Natural killer cell (primary cell): ENCODE measurements around the gene ERV3-1. TPM values are rescaled to one million over a fixed set of nuclear protein-coding genes. Genes with fewer than 3 reads are reported as not detected.
"Not testable (repeated sequence)": the region's sequence is repeated elsewhere in the genome, so short reads cannot be mapped to it uniquely, and the experiment has no call there.

ENCODE experiments used
- ATAC-seq, 3 donors: fragments of 150-1000 bp in 2 of 3; fragments of 200-7000 bp in 1 of 3; cut with Tn5 transposase; 1 replicate in 1 of 3; 2 replicates in 2 of 3; pipeline ENCODE4 v1.10.0; 2021; ENCODE audit warnings: mild to moderate bottlenecking in 2 of 3, moderate library complexity in 2 of 3
- DNase-seq, 2 donors: peaks; one replicate each; pipeline versions ENCODE4 v3.0.0 to v3.0.0-alpha.2; 2013 to 2021; ENCODE audit warnings: mixed read lengths in 1 of 2
- H3K27ac ChIP-seq: one replicate; pipeline ENCODE4 v1.5.1; 2013; ENCODE audit warnings: mild to moderate bottlenecking, low read length
- H3K27me3 ChIP-seq: one replicate; pipeline ENCODE4 v1.6.1; 2013; ENCODE audit warnings: low read length; ENCODE audit not compliant: control insufficient read depth, insufficient read depth
- H3K36me3 ChIP-seq: one replicate; pipeline ENCODE4 v1.6.1; 2013; ENCODE audit warnings: low read length; ENCODE audit not compliant: control insufficient read depth, insufficient read depth
- H3K4me1 ChIP-seq: one replicate; pipeline ENCODE4 v1.6.1; 2013; ENCODE audit warnings: low read length; ENCODE audit not compliant: control insufficient read depth, insufficient read depth
- H3K4me3 ChIP-seq: one replicate; pipeline ENCODE4 v1.5.1; 2013; ENCODE audit warnings: low read length
- H3K9me3 ChIP-seq: one replicate; pipeline ENCODE4 v1.6.1; 2013; ENCODE audit warnings: low read length; ENCODE audit not compliant: control insufficient read depth, insufficient read depth
- H3K27ac Mint-ChIP-seq, 2 donors: one replicate each; pipeline ENCODE4 v1.8.0; 2022; ENCODE audit warnings: mild to moderate bottlenecking in 2 of 2, mixed read lengths in 2 of 2, moderate library complexity in 1 of 2
- H3K27me3 Mint-ChIP-seq, 2 donors: one replicate each; pipeline ENCODE4 v1.8.0; 2022; ENCODE audit warnings: low read depth in 2 of 2, mixed read lengths in 2 of 2
- H3K36me3 Mint-ChIP-seq: one replicate; pipeline ENCODE4 v1.8.0; 2022; ENCODE audit warnings: mixed read lengths
- H3K4me1 Mint-ChIP-seq, 2 donors: one replicate each; pipeline ENCODE4 v1.8.0; 2022; ENCODE audit warnings: mixed read lengths in 2 of 2
- H3K4me3 Mint-ChIP-seq: one replicate; pipeline ENCODE4 v1.8.0; 2022; ENCODE audit warnings: mild to moderate bottlenecking, moderate library complexity, mixed read lengths
- H3K9me3 Mint-ChIP-seq, 2 donors: one replicate each; pipeline ENCODE4 v1.8.0; 2022; ENCODE audit warnings: mixed read lengths in 2 of 2
- CTCF ChIP-seq: fragments of 200-600 bp; IDR thresholded peaks from one replicate; pipeline ENCODE4 v1.8.0; 2022; ENCODE audit warnings: antibody characterized with exemption
- WGBS: methylation state at CpG from one replicate; pipeline ENCODE4 v1.1.7; 2013; ENCODE audit warnings: missing lambda C conversion rate; ENCODE audit not compliant: insufficient coverage; 5-methylcytosine and 5-hydroxymethylcytosine counted together
- intact Hi-C: fragments of 100-400 bp; cut with micrococcal nuclease; formaldehyde crosslinking; loops from one replicate; pipeline ENCODE4 v1.14.2; 2022
- total RNA-seq, 4 donors: library from RNA; stranded (reverse); fragments of 120-200 nt in 1 of 4; gene quantifications; one replicate each; pipeline versions ENCODE4 v1.2.3 to v1.2.4, GENCODE V29; 2013 to 2022

The ERV3-1 gene
- total RNA-seq, 3 donors from 2014 or later (not counting 1 experiment from before 2014, with no cell fraction given): 26.3 to 35.1 (median 34.2) TPM

GRCh38 chr7:64951250-64951848, 55.1 kb downstream of the ERV3-1 start:
- H3K27ac Mint-ChIP-seq: no peak overlapping the region
- ATAC-seq (peak; percentile 66 to 69 (median 68)), DNase-seq (peak in 1 of 2 donors; percentile 67)
- Histone ChIP-seq H3K36me3 (no peaks in the 10 kb centered on the region), H3K27ac (no peak overlapping the region), H3K4me3 (no peak overlapping the region), H3K27me3 (peaks cover 21% of the 10 kb centered on the region), H3K4me1 (peaks cover 10% of the 10 kb centered on the region), H3K9me3 (no peaks in the 10 kb centered on the region)
- intact Hi-C loops: loop anchor here (1.0 kb wide), 1 partner anchor 356 kb away; no protein-coding TSS in a partner anchor
- H3K4me3 Mint-ChIP-seq: no peak overlapping the region
- no peaks in the 10 kb centered on the region for H3K9me3 Mint-ChIP-seq
- peaks cover 27 to 54% of the 10 kb centered on the region in 2 donors for H3K27me3 Mint-ChIP-seq
- WGBS: no CpG with 5 or more reads among the region's 1 CpG
- no peaks in the 10 kb centered on the region for H3K36me3 Mint-ChIP-seq
- H3K4me1 Mint-ChIP-seq: peaks cover 5 to 7% of the 10 kb centered on the region in 2 donors
- peak; percentile 83 for TF ChIP-seq CTCF

- H3K4me1 ChIP-seq, H3K36me3 Mint-ChIP-seq, H3K4me3 Mint-ChIP-seq, ATAC-seq, H3K9me3 ChIP-seq, H3K9me3 Mint-ChIP-seq, H3K4me1 Mint-ChIP-seq, DNase-seq, H3K36me3 ChIP-seq, H3K27ac ChIP-seq, H3K4me3 ChIP-seq, H3K27ac Mint-ChIP-seq: not testable (repeated sequence)
- H3K27me3 ChIP-seq: peaks cover 27% of the 10 kb centered on the region
- intact Hi-C loops: loop anchor here (1.0 kb wide), 1 partner anchor 357 kb away; no protein-coding TSS in a partner anchor
- 45% methylated on average over 9 of the region's 9 CpGs for WGBS
- peaks cover 31 to 61% of the 10 kb centered on the region in 2 donors for H3K27me3 Mint-ChIP-seq
Observed at GRCh38 chr7:64950673-64951072, 55.8 kb downstream of the ERV3-1 start.

- intact Hi-C loops, H3K4me1 Mint-ChIP-seq, H3K4me1 ChIP-seq, DNase-seq, H3K9me3 ChIP-seq, ATAC-seq, H3K4me3 Mint-ChIP-seq, H3K27ac ChIP-seq, H3K36me3 Mint-ChIP-seq, H3K36me3 ChIP-seq, H3K4me3 ChIP-seq, H3K27ac Mint-ChIP-seq, H3K9me3 Mint-ChIP-seq: not testable (repeated sequence)
- H3K27me3 ChIP-seq: peaks cover 27% of the 10 kb centered on the region
- WGBS: 92% methylated on average over 1 of the region's 1 CpG
- peaks cover 34 to 66% of the 10 kb centered on the region in 2 donors for H3K27me3 Mint-ChIP-seq
Observed at GRCh38 chr7:64948774-64949173, 57.7 kb downstream of the ERV3-1 start.

- intact Hi-C loops: no loop called here
- Histone ChIP-seq H3K36me3 (no peaks in the 10 kb centered on the region), H3K27ac (no peak overlapping the region), H3K27me3 (peaks cover 27% of the 10 kb centered on the region), H3K9me3 (no peaks in the 10 kb centered on the region), H3K4me1 (peaks cover 10% of the 10 kb centered on the region), H3K4me3 (no peak overlapping the region)
- Mint-ChIP-seq H3K4me3 (no peak overlapping the region), H3K36me3 (no peaks in the 10 kb centered on the region), H3K27me3 (peaks cover 34 to 65% of the 10 kb centered on the region in 2 donors), H3K27ac (no peak overlapping the region), H3K9me3 (no peaks in the 10 kb centered on the region), H3K4me1 (peaks cover 5 to 7% of the 10 kb centered on the region in 2 donors)
- no peak for ATAC-seq
- 5% methylated on average over 59 of the region's 59 CpGs for WGBS
- TF ChIP-seq CTCF: no peak
- DNase-seq: no peak
Observed at GRCh38 chr7:64947252-64948000, 59.1 kb downstream of the ERV3-1 start.
